Measurements from ENCODE around the gene SLC27A1.
A peak's percentile ranks its signal among the peaks of the same experiment; 100 is the strongest.

- TF ChIP-seq CTCF (IDR thresholded peaks at IDR 0.05; ENCODE audit: extremely low read depth in 1 of 2, insufficient read depth in 1 of 2, low read depth in 1 of 2, low read length in 2 of 2): no peak
- TF ChIP-seq POLR2AphosphoS5 (IDR thresholded peaks at IDR 0.05; ENCODE audit: insufficient read depth, low read depth, low read length): no peak
- no peak for TF ChIP-seq MAX (IDR thresholded peaks at IDR 0.05; ENCODE audit: insufficient read depth, insufficient read length)
- no peak for TF ChIP-seq POLR2A (IDR thresholded peaks at IDR 0.05; ENCODE audit: low read depth, low read length)
- TF ChIP-seq JUN (IDR thresholded peaks at IDR 0.05; ENCODE audit: borderline replicate concordance, insufficient read depth, insufficient read length, low read depth): peak; percentile 79
- no peak for TF ChIP-seq GATA2 (IDR thresholded peaks at IDR 0.05; ENCODE audit: insufficient read depth, insufficient read length, low read depth, low read length)
Measured at GRCh38 chr19:17473041-17473440, 2.7 kb downstream of the SLC27A1 start.

Measured in endothelial cell of umbilical vein (primary cell).